GM12878 (cell line): ENCODE results near the gene TXNIP.

ENCODE experiments used
- NFYA ChIP-seq: IDR thresholded peaks from 2 replicates; pipeline ENCODE4 v1.6.1; 2011; ENCODE audit warnings: low read depth, mild to moderate bottlenecking, low read length, improper control_type of control experiment, borderline replicate concordance
- TCF3 ChIP-seq: IDR thresholded peaks from 2 replicates; pipeline ENCODE4 v1.6.1; 2012; ENCODE audit warnings: low read depth, mild to moderate bottlenecking, low read length, borderline replicate concordance; ENCODE audit not compliant: insufficient read depth

GRCh38 chr1:145942871-145943270 lies 53.5 kb downstream of the TXNIP start:
- no peak for TF ChIP-seq NFYA
- TF ChIP-seq TCF3: no peak
